ENCODE results near the gene ZNF41.

ZNF41 gene

DNA sequence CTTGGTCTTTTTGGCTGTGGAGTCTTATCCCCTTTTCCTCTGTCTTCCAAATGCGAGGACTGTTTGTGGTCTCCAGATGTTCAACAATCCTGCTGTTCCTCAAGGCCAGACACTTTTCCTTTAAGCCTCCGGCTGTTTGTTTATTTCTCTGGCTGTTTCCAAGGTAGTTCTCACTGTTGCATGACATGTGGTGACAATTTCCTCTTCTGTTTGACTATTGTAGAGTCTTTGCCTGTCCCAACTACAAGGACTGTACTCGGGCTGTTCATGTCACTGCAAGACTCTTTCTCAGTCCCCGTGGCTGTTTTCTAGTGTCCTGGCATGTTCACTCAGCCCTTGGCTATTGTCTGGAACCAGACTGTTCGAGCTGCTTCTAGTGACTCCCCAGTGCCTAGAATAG, 62.1 kb downstream of the ZNF41 start:
- TF ChIP-seq, protein P1, sequence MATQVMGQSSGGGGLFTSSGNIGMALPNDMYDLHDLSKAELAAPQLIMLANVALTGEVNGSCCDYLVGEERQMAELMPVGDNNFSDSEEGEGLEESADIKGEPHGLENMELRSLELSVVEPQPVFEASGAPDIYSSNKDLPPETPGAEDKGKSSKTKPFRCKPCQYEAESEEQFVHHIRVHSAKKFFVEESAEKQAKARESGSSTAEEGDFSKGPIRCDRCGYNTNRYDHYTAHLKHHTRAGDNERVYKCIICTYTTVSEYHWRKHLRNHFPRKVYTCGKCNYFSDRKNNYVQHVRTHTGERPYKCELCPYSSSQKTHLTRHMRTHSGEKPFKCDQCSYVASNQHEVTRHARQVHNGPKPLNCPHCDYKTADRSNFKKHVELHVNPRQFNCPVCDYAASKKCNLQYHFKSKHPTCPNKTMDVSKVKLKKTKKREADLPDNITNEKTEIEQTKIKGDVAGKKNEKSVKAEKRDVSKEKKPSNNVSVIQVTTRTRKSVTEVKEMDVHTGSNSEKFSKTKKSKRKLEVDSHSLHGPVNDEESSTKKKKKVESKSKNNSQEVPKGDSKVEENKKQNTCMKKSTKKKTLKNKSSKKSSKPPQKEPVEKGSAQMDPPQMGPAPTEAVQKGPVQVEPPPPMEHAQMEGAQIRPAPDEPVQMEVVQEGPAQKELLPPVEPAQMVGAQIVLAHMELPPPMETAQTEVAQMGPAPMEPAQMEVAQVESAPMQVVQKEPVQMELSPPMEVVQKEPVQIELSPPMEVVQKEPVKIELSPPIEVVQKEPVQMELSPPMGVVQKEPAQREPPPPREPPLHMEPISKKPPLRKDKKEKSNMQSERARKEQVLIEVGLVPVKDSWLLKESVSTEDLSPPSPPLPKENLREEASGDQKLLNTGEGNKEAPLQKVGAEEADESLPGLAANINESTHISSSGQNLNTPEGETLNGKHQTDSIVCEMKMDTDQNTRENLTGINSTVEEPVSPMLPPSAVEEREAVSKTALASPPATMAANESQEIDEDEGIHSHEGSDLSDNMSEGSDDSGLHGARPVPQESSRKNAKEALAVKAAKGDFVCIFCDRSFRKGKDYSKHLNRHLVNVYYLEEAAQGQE (IDR thresholded peaks at IDR 0.05; ENCODE audit: insufficient read depth in 1 of 2, low read depth in 2 of 2, low read length in 2 of 2) = no peak
- no peak for TF ChIP-seq TAF1 (IDR thresholded peaks at IDR 0.05; ENCODE audit: borderline replicate concordance, insufficient read depth, low read length)
- TF ChIP-seq POLR2AphosphoS5 (IDR thresholded peaks at IDR 0.05; ENCODE audit: low read depth, low read length) = no peak
- TF ChIP-seq SIN3A (IDR thresholded peaks at IDR 0.05; ENCODE audit: borderline replicate concordance, insufficient read depth, low read length) = no peak
- TF ChIP-seq FOXP2 (optimal IDR thresholded peaks at IDR 0.05; ENCODE audit: borderline replicate concordance, extremely low read depth, extremely low read length, insufficient read depth) = no peak

- TF ChIP-seq, protein P1 (IDR thresholded peaks at IDR 0.05; ENCODE audit: insufficient read depth in 1 of 2, low read depth in 2 of 2, low read length in 2 of 2) = no peak
Measured at GRCh38 chrX:47420265-47420664, 62.8 kb downstream of the ZNF41 start.

DNA sequence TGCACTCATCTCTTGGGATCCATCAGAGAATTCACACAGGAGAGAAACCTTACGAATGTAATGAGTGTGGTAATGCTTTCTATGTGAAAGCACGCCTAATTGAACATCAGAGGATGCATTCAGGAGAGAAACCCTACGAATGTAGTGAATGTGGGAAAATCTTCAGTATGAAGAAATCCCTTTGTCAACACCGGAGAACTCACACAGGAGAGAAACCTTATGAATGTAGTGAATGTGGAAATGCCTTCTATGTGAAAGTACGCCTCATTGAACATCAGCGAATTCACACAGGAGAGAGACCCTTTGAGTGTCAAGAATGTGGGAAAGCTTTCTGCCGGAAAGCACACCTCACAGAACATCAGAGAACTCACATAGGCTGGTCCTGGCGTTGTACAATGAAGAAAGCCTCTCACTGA, 69.8 kb downstream of the ZNF41 start:
- TF ChIP-seq SIN3A (IDR thresholded peaks at IDR 0.05; ENCODE audit: borderline replicate concordance, insufficient read depth, low read length) = no peak
- no peak for TF ChIP-seq POLR2AphosphoS5 (IDR thresholded peaks at IDR 0.05; ENCODE audit: low read depth, low read length)
- TF ChIP-seq, protein P1 (IDR thresholded peaks at IDR 0.05; ENCODE audit: insufficient read depth in 1 of 2, low read depth in 2 of 2, low read length in 2 of 2) = no peak
